Fibroblast of lung (primary cell): ENCODE results near the gene TAX1BP1. TPM values are rescaled to one million over a fixed set of nuclear protein-coding genes. Genes with fewer than 3 reads are reported as not detected.

Experiments
- DNase-seq, 2 donors: peaks; one replicate each; pipeline versions ENCODE4 v3.0.0 to v3.0.0-alpha.2; 2010; ENCODE audit warnings: low read depth in 2 of 2
- H2AFZ ChIP-seq: 2 replicates; pipeline ENCODE4 v1.5.1; 2012; ENCODE audit warnings: low read length, control low read depth, inconsistent platforms
- H3K27ac ChIP-seq: 2 replicates; pipeline ENCODE4 v1.5.1; 2011; ENCODE audit warnings: low read length, control low read depth; ENCODE audit not compliant: insufficient read depth
- H3K27me3 ChIP-seq: 2 replicates; pipeline ENCODE4 v1.5.1; 2011; ENCODE audit warnings: mild to moderate bottlenecking, low read length; ENCODE audit not compliant: control insufficient read depth, insufficient read depth
- H3K36me3 ChIP-seq: 2 replicates; pipeline ENCODE4 v1.5.1; 2011; ENCODE audit warnings: low read length; ENCODE audit not compliant: control insufficient read depth, insufficient read depth
- H3K4me1 ChIP-seq: 2 replicates; pipeline ENCODE4 v1.5.1; 2011; ENCODE audit warnings: low read length; ENCODE audit not compliant: control insufficient read depth, insufficient read depth; ENCODE audit errors: extremely low read depth
- H3K4me2 ChIP-seq: 2 replicates; pipeline ENCODE4 v1.5.1; 2011; ENCODE audit warnings: low read length, control low read depth; ENCODE audit not compliant: insufficient read depth; ENCODE audit errors: extremely low read depth
- H3K4me3 ChIP-seq, 4 experiments: fragments of 200-600 bp in 1 of 4; sonication (generic) in 1 of 4; replicated peaks in 1 of 4; 2 replicates each; pipeline ENCODE4 v1.5.1; 2011 to 2016; ENCODE audit warnings: low read length in 4 of 4, low read depth in 3 of 4, mild to moderate bottlenecking in 3 of 4, control low read depth in 2 of 4, inconsistent platforms in 1 of 4, mixed read lengths in 1 of 4; ENCODE audit not compliant: insufficient read depth in 1 of 4; ENCODE audit errors: control extremely low read depth in 1 of 4
- H3K79me2 ChIP-seq: 2 replicates; pipeline ENCODE4 v1.5.1; 2012; ENCODE audit warnings: mild to moderate bottlenecking, low read length, inconsistent platforms; ENCODE audit not compliant: control insufficient read depth, insufficient read depth
- H3K9ac ChIP-seq: 2 replicates; pipeline ENCODE4 v1.5.1; 2011; ENCODE audit warnings: mild to moderate bottlenecking, low read length, control low read depth; ENCODE audit not compliant: insufficient read depth
- H3K9me3 ChIP-seq: 2 replicates; pipeline ENCODE4 v1.5.1; 2012; ENCODE audit warnings: low read depth, low read length; ENCODE audit not compliant: control insufficient read depth, insufficient read depth
- H4K20me1 ChIP-seq: 2 replicates; pipeline ENCODE4 v1.5.1; 2011; ENCODE audit warnings: low read length; ENCODE audit not compliant: control insufficient read depth, insufficient read depth; ENCODE audit errors: extremely low read depth
- CTCF ChIP-seq, 2 donors: IDR thresholded peaks in 1 of 2; conservative IDR thresholded peaks in 1 of 2; 1 replicate in 1 of 2; 2 replicates in 1 of 2; pipeline ENCODE4 v1.5.1; 2011 to 2012; ENCODE audit warnings: low read length in 2 of 2, control low read depth in 1 of 2, inconsistent platforms in 1 of 2, low read depth in 1 of 2, mild to moderate bottlenecking in 1 of 2
- EZH2 ChIP-seq: IDR thresholded peaks from 2 replicates; pipeline ENCODE4 v1.5.1; 2012; ENCODE audit warnings: low read length, control low read depth, mild to moderate bottlenecking; ENCODE audit errors: missing control alignments
- polyA plus RNA-seq, 2 donors: library from polyadenylated mRNA; depleted of rRNA in 1 of 2; stranded (reverse) in 1 of 2; unstranded in 1 of 2; fragments of >200 nt; gene quantifications; 2 replicates each; pipeline ENCODE4 v1.2.1, GENCODE V29; 2011 to 2012; ENCODE audit warnings: missing spikeins in 1 of 2
- total RNA-seq: library from RNA; depleted of rRNA; stranded (reverse); fragments of >200 nt; gene quantifications from 2 replicates; pipeline ENCODE4 v1.2.1, GENCODE V29; 2014

Gene TAX1BP1
- total and polyA plus RNA-seq, 2 donors (not counting 1 experiment from before 2014, with no cell fraction given) = 98.6 to 111 TPM

- H3K79me2 ChIP-seq = no peaks in the 10 kb centered on the region
- H3K36me3 ChIP-seq = no peaks in the 10 kb centered on the region
- no peaks in the 10 kb centered on the region for H3K27me3 ChIP-seq
- H3K9ac ChIP-seq = no peak overlapping the region
- DNase-seq = peak; percentile 70 to 81
- TF ChIP-seq CTCF (conservative IDR thresholded peaks at IDR 0.05 in 1 of 2, IDR thresholded peaks at IDR 0.05 in 1 of 2; ENCODE audit: low read depth in 1 of 2, low read length in 2 of 2) = no peak
- no peak for TF ChIP-seq EZH2
- H3K9me3 ChIP-seq = no peaks in the 10 kb centered on the region
- no peak overlapping the region for H3K4me3 ChIP-seq
- H3K4me1 ChIP-seq = no peaks in the 10 kb centered on the region
- H4K20me1 ChIP-seq = no peaks in the 10 kb centered on the region
- no peak overlapping the region for H3K4me2 ChIP-seq
- no peak overlapping the region for H2AFZ ChIP-seq
- no peak overlapping the region for H3K27ac ChIP-seq
Observed at GRCh38 chr7:27808626-27809025, 68.7 kb downstream of the TAX1BP1 start.

- no peak overlapping the region for H3K27ac ChIP-seq
- H3K9me3 ChIP-seq = no peaks in the 10 kb centered on the region
- no peaks in the 10 kb centered on the region for H3K27me3 ChIP-seq
- H3K9ac ChIP-seq = no peak overlapping the region
- H2AFZ ChIP-seq = no peak overlapping the region
- H3K36me3 ChIP-seq = no peaks in the 10 kb centered on the region
- H3K4me2 ChIP-seq = no peak overlapping the region
- H3K4me1 ChIP-seq = no peaks in the 10 kb centered on the region
- H3K79me2 ChIP-seq = no peaks in the 10 kb centered on the region
- DNase-seq = no peak
- H3K4me3 ChIP-seq = no peak overlapping the region
- TF ChIP-seq CTCF (conservative IDR thresholded peaks at IDR 0.05 in 1 of 2, IDR thresholded peaks at IDR 0.05 in 1 of 2; ENCODE audit: low read depth in 1 of 2, low read length in 2 of 2) (no peak), EZH2 (no peak)
- H4K20me1 ChIP-seq = no peaks in the 10 kb centered on the region
Observed at GRCh38 chr7:27810186-27810585, 70.2 kb downstream of the TAX1BP1 start.

- Histone ChIP-seq H3K9ac (no peak overlapping the region), H3K4me3 (no peak overlapping the region), H2AFZ (no peak overlapping the region), H3K79me2 (no peaks in the 10 kb centered on the region), H3K36me3 (no peaks in the 10 kb centered on the region), H3K27ac (no peak overlapping the region), H3K9me3 (no peaks in the 10 kb centered on the region), H3K4me2 (no peak overlapping the region), H3K4me1 (no peaks in the 10 kb centered on the region), H3K27me3 (no peaks in the 10 kb centered on the region), H4K20me1 (no peaks in the 10 kb centered on the region)
- TF ChIP-seq CTCF (conservative IDR thresholded peaks at IDR 0.05 in 1 of 2, IDR thresholded peaks at IDR 0.05 in 1 of 2; ENCODE audit: low read depth in 1 of 2, low read length in 2 of 2) = no peak
- TF ChIP-seq EZH2 = no peak
- no peak for DNase-seq
Observed at GRCh38 chr7:27812706-27813105, 72.7 kb downstream of the TAX1BP1 start.
